ENCODE data around the gene SLC46A2. TPM values are rescaled to one million over a fixed set of nuclear protein-coding genes. Genes with fewer than 3 reads are reported as not detected.

Gene SLC46A2
- total and polyA plus RNA-seq, 4 donors, result 0.01 to 0.17 (median 0.07) TPM; not detected in 1

DNA sequence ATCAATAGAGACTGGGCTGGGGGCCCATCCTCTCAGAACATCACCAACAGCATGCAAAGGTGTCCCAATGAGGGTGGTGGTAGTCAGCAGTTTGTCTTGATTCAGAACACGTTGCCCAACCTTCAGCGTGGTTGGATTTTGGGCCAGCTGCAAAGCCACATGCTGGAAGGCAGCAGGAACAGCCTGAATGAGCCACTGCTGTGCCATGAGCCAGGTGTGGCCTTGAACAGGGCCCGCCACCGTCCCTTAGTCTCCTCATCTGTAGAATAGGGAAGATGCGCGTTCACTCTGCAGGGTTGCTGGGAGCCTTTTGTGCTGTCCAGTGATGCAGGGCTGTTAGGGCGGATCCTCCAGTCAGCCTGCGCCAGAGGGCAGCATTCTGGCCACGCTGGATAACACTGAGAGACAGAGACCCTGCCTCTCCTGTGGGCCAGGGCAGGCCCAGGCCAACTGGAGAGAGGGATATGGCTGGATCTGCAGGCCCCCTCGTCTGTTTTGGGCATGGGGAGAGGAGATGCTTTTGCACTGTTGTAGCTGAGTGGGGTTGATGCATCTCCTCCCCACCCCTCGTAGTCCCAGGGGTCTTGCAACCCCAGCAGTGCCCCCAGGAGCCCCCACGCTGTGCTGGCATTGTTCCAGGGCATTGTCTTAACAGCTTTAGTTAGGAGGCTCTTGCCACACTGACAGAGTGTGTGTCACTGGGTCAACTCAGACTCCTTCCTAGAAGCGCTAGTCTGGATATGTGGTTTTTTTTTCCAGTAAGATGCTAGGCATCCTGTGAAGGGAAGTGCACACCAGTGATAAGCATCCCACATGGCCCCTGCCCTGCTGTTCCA is 42.1 kb downstream of the SLC46A2 start (continued):
- TF ChIP-seq TAF1 (conservative IDR thresholded peaks at IDR 0.05), result no peak
- no peak for TF ChIP-seq EGR1 (IDR thresholded peaks at IDR 0.05; ENCODE audit: low read depth in 2 of 2)
- no peak for TF ChIP-seq RXRA (IDR thresholded peaks at IDR 0.05)
- TF ChIP-seq, protein P1, sequence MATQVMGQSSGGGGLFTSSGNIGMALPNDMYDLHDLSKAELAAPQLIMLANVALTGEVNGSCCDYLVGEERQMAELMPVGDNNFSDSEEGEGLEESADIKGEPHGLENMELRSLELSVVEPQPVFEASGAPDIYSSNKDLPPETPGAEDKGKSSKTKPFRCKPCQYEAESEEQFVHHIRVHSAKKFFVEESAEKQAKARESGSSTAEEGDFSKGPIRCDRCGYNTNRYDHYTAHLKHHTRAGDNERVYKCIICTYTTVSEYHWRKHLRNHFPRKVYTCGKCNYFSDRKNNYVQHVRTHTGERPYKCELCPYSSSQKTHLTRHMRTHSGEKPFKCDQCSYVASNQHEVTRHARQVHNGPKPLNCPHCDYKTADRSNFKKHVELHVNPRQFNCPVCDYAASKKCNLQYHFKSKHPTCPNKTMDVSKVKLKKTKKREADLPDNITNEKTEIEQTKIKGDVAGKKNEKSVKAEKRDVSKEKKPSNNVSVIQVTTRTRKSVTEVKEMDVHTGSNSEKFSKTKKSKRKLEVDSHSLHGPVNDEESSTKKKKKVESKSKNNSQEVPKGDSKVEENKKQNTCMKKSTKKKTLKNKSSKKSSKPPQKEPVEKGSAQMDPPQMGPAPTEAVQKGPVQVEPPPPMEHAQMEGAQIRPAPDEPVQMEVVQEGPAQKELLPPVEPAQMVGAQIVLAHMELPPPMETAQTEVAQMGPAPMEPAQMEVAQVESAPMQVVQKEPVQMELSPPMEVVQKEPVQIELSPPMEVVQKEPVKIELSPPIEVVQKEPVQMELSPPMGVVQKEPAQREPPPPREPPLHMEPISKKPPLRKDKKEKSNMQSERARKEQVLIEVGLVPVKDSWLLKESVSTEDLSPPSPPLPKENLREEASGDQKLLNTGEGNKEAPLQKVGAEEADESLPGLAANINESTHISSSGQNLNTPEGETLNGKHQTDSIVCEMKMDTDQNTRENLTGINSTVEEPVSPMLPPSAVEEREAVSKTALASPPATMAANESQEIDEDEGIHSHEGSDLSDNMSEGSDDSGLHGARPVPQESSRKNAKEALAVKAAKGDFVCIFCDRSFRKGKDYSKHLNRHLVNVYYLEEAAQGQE (IDR thresholded peaks at IDR 0.05), result no peak
- TF ChIP-seq FOXA1 (IDR thresholded peaks at IDR 0.05), result no peak
- TF ChIP-seq NR2F2 (IDR thresholded peaks at IDR 0.05), result no peak

DNA sequence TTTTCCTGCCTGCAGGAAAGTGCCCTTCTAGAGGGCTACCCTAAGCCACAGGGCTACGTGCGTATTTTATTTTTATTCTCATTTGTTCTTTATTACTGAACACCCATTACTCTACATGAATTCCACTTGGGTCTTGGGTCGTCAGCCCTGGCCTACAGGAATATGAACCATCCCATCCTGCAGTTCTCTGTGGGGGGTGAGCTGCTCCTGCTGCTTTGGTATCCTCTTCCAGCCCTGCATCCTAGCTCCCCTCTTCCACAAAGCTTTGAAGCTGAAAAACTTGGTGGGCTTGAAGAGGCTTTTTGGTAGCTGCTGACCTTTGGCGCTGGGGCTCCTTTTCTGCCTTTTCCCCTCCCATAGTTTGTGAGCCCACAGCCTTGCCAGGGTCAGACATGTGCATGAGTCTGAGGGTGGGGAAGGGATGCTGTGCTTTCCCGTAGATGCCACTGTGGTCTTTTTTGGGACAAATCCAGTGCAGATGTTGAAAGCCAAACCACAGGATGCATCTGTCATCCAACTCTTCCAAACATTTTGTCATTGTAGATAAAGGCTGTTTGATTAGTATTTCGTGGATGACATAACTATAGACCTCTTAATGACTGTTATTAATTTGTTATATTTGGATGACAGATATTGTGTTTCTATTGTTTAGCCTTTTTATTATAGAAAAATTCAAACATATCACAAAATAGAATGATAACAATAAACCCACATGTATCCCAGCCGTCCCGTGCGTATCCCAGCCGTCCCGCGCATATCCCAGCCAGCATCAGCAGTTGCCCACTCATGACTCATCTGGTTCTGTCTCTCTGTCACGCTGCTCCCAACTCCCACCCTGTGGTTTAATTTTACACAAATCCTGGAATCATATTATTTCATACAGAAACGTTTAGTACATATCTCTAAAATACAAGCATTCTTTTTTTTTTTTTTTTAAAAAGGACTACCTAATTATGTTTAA is 43.9 kb downstream of the SLC46A2 start:
- no peak overlapping the region for H3K27ac ChIP-seq (ENCODE audit: low read depth in 1 of 2, low read length in 2 of 2)
- TF ChIP-seq, protein P2, sequence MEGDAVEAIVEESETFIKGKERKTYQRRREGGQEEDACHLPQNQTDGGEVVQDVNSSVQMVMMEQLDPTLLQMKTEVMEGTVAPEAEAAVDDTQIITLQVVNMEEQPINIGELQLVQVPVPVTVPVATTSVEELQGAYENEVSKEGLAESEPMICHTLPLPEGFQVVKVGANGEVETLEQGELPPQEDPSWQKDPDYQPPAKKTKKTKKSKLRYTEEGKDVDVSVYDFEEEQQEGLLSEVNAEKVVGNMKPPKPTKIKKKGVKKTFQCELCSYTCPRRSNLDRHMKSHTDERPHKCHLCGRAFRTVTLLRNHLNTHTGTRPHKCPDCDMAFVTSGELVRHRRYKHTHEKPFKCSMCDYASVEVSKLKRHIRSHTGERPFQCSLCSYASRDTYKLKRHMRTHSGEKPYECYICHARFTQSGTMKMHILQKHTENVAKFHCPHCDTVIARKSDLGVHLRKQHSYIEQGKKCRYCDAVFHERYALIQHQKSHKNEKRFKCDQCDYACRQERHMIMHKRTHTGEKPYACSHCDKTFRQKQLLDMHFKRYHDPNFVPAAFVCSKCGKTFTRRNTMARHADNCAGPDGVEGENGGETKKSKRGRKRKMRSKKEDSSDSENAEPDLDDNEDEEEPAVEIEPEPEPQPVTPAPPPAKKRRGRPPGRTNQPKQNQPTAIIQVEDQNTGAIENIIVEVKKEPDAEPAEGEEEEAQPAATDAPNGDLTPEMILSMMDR (IDR thresholded peaks at IDR 0.05; ENCODE audit: low read depth, low read length, missing input control), result no peak
- TF ChIP-seq FOXA1 (IDR thresholded peaks at IDR 0.05) (no peak), RXRA (IDR thresholded peaks at IDR 0.05) (no peak), HNF4A (conservative IDR thresholded peaks at IDR 0.05) (no peak), SP1 (IDR thresholded peaks at IDR 0.05) (no peak), JUND (IDR thresholded peaks at IDR 0.05) (no peak), RAD21 (IDR thresholded peaks at IDR 0.05) (no peak), FOXA2 (IDR thresholded peaks at IDR 0.05) (no peak), YY1 (IDR thresholded peaks at IDR 0.05) (no peak), HNF4G (IDR thresholded peaks at IDR 0.05) (no peak), NR2F2 (IDR thresholded peaks at IDR 0.05) (no peak), TAF1 (conservative IDR thresholded peaks at IDR 0.05) (no peak), GABPA (IDR thresholded peaks at IDR 0.05 in 1 of 2, conservative IDR thresholded peaks at IDR 0.05 in 1 of 2) (no peak), EGR1 (IDR thresholded peaks at IDR 0.05; ENCODE audit: low read depth in 2 of 2) (no peak)
- TF ChIP-seq, protein P3, sequence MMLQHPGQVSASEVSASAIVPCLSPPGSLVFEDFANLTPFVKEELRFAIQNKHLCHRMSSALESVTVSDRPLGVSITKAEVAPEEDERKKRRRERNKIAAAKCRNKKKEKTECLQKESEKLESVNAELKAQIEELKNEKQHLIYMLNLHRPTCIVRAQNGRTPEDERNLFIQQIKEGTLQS (IDR thresholded peaks at IDR 0.05), result no peak
- TF ChIP-seq, protein P1 (IDR thresholded peaks at IDR 0.05), result no peak
- TF ChIP-seq, protein P4, sequence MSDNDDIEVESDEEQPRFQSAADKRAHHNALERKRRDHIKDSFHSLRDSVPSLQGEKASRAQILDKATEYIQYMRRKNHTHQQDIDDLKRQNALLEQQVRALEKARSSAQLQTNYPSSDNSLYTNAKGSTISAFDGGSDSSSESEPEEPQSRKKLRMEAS (IDR thresholded peaks at IDR 0.05), result no peak
- TF ChIP-seq, protein P5, sequence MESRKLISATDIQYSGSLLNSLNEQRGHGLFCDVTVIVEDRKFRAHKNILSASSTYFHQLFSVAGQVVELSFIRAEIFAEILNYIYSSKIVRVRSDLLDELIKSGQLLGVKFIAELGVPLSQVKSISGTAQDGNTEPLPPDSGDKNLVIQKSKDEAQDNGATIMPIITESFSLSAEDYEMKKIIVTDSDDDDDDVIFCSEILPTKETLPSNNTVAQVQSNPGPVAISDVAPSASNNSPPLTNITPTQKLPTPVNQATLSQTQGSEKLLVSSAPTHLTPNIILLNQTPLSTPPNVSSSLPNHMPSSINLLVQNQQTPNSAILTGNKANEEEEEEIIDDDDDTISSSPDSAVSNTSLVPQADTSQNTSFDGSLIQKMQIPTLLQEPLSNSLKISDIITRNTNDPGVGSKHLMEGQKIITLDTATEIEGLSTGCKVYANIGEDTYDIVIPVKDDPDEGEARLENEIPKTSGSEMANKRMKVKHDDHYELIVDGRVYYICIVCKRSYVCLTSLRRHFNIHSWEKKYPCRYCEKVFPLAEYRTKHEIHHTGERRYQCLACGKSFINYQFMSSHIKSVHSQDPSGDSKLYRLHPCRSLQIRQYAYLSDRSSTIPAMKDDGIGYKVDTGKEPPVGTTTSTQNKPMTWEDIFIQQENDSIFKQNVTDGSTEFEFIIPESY (IDR thresholded peaks at IDR 0.05), result no peak
- H3K9ac ChIP-seq (ENCODE audit: low read depth in 1 of 2, low read length in 2 of 2), result no peak overlapping the region
- H3K36me3 ChIP-seq (ENCODE audit: control insufficient read depth in 4 of 4, insufficient read depth in 3 of 4, low read depth in 1 of 4, low read length in 3 of 4), result peaks cover 0 to 3% (median 1%) of the 10 kb centered on the region in 4 donors
- no peak overlapping the region for H3K4me3 ChIP-seq (ENCODE audit: low read depth in 1 of 3, low read length in 3 of 3)
- peaks cover 0 to 5% (median 0%) of the 10 kb centered on the region in 4 donors for H3K4me1 ChIP-seq (ENCODE audit: control insufficient read depth in 4 of 4, insufficient read depth in 4 of 4, low read length in 3 of 4)
- no peaks in the 10 kb centered on the region for H3K27me3 ChIP-seq (ENCODE audit: control insufficient read depth in 4 of 4, insufficient read depth in 4 of 4, low read length in 3 of 4)
- WGBS, result 86% methylated on average over 14 of the region's 14 CpGs
- DNase-seq (ENCODE audit: low spot score), result no peak
- no peaks in the 10 kb centered on the region for H3K9me3 ChIP-seq (ENCODE audit: control insufficient read depth in 4 of 4, low read length in 3 of 4)
